Spleen (tissue), 11 donors: ENCODE data around the gene NKAIN2. TPM values are rescaled to one million over a fixed set of nuclear protein-coding genes. Genes with fewer than 3 reads are reported as not detected.
"Not testable (repeated sequence)": the region's sequence is repeated elsewhere in the genome, so short reads cannot be mapped to it uniquely, and the experiment has no call there.

Source experiments
- DNase-seq: peaks from one replicate; pipeline ENCODE4 v3.0.0-alpha.2; 2020
- H3K27ac ChIP-seq, 8 donors: fragments of 200-600 bp; sonication (generic) in 7 of 8; 1 replicate in 4 of 8; 2 replicates in 4 of 8; pipeline versions ENCODE4 v1.5.0 to v1.8.0; 2016 to 2021; ENCODE audit warnings: inconsistent platforms in 4 of 8, mild to moderate bottlenecking in 4 of 8, moderate library complexity in 1 of 8
- H3K27me3 ChIP-seq, 7 donors: fragments of 200-600 bp; sonication (generic) in 6 of 7; replicated peaks in 1 of 7; 1 replicate in 4 of 7; 2 replicates in 3 of 7; pipeline versions ENCODE4 v1.5.0 to v1.8.0; 2016 to 2021; ENCODE audit warnings: inconsistent platforms in 3 of 7, mild to moderate bottlenecking in 1 of 7
- H3K36me3 ChIP-seq, 6 donors: fragments of 200-600 bp; sonication (generic) in 5 of 6; 1 replicate in 4 of 6; 2 replicates in 2 of 6; pipeline versions ENCODE4 v1.5.0 to v1.8.0; 2016 to 2021; ENCODE audit warnings: inconsistent platforms in 2 of 6
- H3K4me1 ChIP-seq, 6 donors: fragments of 200-600 bp; sonication (generic) in 5 of 6; 1 replicate in 3 of 6; 2 replicates in 3 of 6; pipeline versions ENCODE4 v1.5.0 to v1.8.0; 2016 to 2021; ENCODE audit warnings: inconsistent platforms in 3 of 6
- H3K4me3 ChIP-seq, 8 donors: fragments of 200-600 bp; sonication (generic) in 7 of 8; 1 replicate in 4 of 8; 2 replicates in 4 of 8; pipeline versions ENCODE4 v1.5.0 to v1.8.0; 2016 to 2021; ENCODE audit warnings: inconsistent platforms in 4 of 8, mild to moderate bottlenecking in 4 of 8, moderate library complexity in 2 of 8
- H3K9me3 ChIP-seq, 8 donors: fragments of 200-600 bp; sonication (generic) in 7 of 8; 1 replicate in 4 of 8; 2 replicates in 4 of 8; pipeline versions ENCODE4 v1.5.0 to v1.8.0; 2016 to 2021; ENCODE audit warnings: inconsistent platforms in 4 of 8
- CTCF ChIP-seq, 11 experiments: fragments of 200-600 bp in 7 of 11; fragments of 450-650 bp in 4 of 11; sonication (generic) in 4 of 11; IDR thresholded peaks in 8 of 11; conservative IDR thresholded peaks in 3 of 11; 1 replicate in 7 of 11; 2 replicates in 4 of 11; pipeline versions ENCODE4 v1.4.0 to v1.8.0; 2016 to 2021; ENCODE audit warnings: antibody characterized with exemption in 11 of 11, inconsistent platforms in 4 of 11, mild to moderate bottlenecking in 1 of 11
- POLR2A ChIP-seq, 3 donors: fragments of 450-650 bp; IDR thresholded peaks; one replicate each; pipeline ENCODE4 v1.5.1; 2017; ENCODE audit warnings: antibody characterized with exemption in 3 of 3, mild to moderate bottlenecking in 1 of 3
- POLR2AphosphoS5 ChIP-seq, 3 donors: sonication (generic); formaldehyde crosslinking; IDR thresholded peaks; one replicate each; pipeline ENCODE4 v1.5.1; 2017; ENCODE audit warnings: antibody characterized with exemption in 3 of 3
- WGBS, 5 donors: extraction: QIAGEN DNeasy Blood & Tissue Kit in 3 of 5; methylation state at CpG; one replicate each; pipeline versions ENCODE4 v1.1.5 to v1.1.7; 2013 to 2018; 5-methylcytosine and 5-hydroxymethylcytosine counted together
- intact Hi-C: fragments of 100-400 bp; cut with DNase I; formaldehyde crosslinking; loops from one replicate; pipeline ENCODE4 v1.15.0; 2023; ENCODE audit warnings: low total_unique reads
- polyA plus RNA-seq, 3 donors: library from polyadenylated mRNA; stranded (reverse); fragments of 200-250 nt; gene quantifications; one replicate each; pipeline ENCODE4 v1.2.1, GENCODE V29; 2013
- total RNA-seq, 7 donors: library from RNA; depleted of rRNA in 3 of 7; stranded (reverse); fragments of >200 nt in 3 of 7; fragmentation: NEBNext Ultra II Directional in 4 of 7; extraction: Animal tissue kit (Norgen Biotek cat#: 25700) in 4 of 7; gene quantifications; one replicate each; pipeline versions ENCODE4 v1.1.0 to v1.2.1, GENCODE V29; 2016 to 2021
- donor health status: healthy with polysubstance abuse.
- donor health status: DM: no; HTN: no; CAD: no; lungs with moderate emphysema.
- donor health status: DM: no; HTN: no; CAD: no.
- donor health status: Bipolar disorder and iron deficiency.
- donor health status: healthy.
- donor health status: DM: no; HTN: no; CAD: no.
- donor health status: DM: yes; HTN: yes; CAD: no.

The NKAIN2 gene
- total and polyA plus RNA-seq, 10 donors = 0.13 to 0.51 (median 0.18) TPM; not detected in 4

GRCh38 chr6:124694139-124694705 is 890.6 kb downstream of the NKAIN2 start:
- no peak for DNase-seq
- Histone ChIP-seq H3K27me3 (no peaks in the 10 kb centered on the region), H3K4me3 (no peak overlapping the region), H3K9me3 (no peaks in the 10 kb centered on the region), H3K27ac (no peak overlapping the region), H3K36me3 (no peaks in the 10 kb centered on the region), H3K4me1 (no peaks in the 10 kb centered on the region)
- TF ChIP-seq CTCF (IDR thresholded peaks at IDR 0.05 in 8 of 11, conservative IDR thresholded peaks at IDR 0.05 in 3 of 11) = no peak
- WGBS, 5 donors = 89 to 95% (median 93%) methylated on average over 4 of the region's 4 CpGs
- intact Hi-C loops = no loop called here

- WGBS, 5 donors = 85 to 98% (median 93%) methylated on average over 2 of the region's 2 CpGs
- Histone ChIP-seq H3K4me3 (no peak overlapping the region), H3K9me3 (no peaks in the 10 kb centered on the region), H3K27ac (no peak overlapping the region), H3K36me3 (no peaks in the 10 kb centered on the region), H3K27me3 (no peaks in the 10 kb centered on the region), H3K4me1 (no peaks in the 10 kb centered on the region)
- DNase-seq = no peak
- TF ChIP-seq POLR2A (IDR thresholded peaks at IDR 0.05) = no peak
- TF ChIP-seq POLR2AphosphoS5 (IDR thresholded peaks at IDR 0.05) = no peak
- TF ChIP-seq CTCF (IDR thresholded peaks at IDR 0.05 in 8 of 11, conservative IDR thresholded peaks at IDR 0.05 in 3 of 11) = no peak
- intact Hi-C loops = no loop called here
Measured at GRCh38 chr6:124699038-124699437, 895.4 kb downstream of the NKAIN2 start.

- Histone ChIP-seq H3K9me3 (no peaks in the 10 kb centered on the region), H3K4me1 (no peaks in the 10 kb centered on the region), H3K36me3 (no peaks in the 10 kb centered on the region), H3K27me3 (no peaks in the 10 kb centered on the region), H3K27ac (no peak overlapping the region), H3K4me3 (no peak overlapping the region)
- DNase-seq = no peak
- no peak for TF ChIP-seq CTCF (IDR thresholded peaks at IDR 0.05 in 8 of 11, conservative IDR thresholded peaks at IDR 0.05 in 3 of 11)
- no peak for TF ChIP-seq POLR2AphosphoS5 (IDR thresholded peaks at IDR 0.05)
- TF ChIP-seq POLR2A (IDR thresholded peaks at IDR 0.05) = no peak
- WGBS, 5 donors = 62 to 79% (median 75%) methylated on average over 2 of the region's 2 CpGs
- intact Hi-C loops = no loop called here
Measured at GRCh38 chr6:124703541-124703940, 899.9 kb downstream of the NKAIN2 start.

GRCh38 chr6:124712532-124712931 is 908.9 kb downstream of the NKAIN2 start:
- intact Hi-C loops, DNase-seq, H3K4me1 ChIP-seq, H3K9me3 ChIP-seq, H3K27me3 ChIP-seq, H3K36me3 ChIP-seq, H3K27ac ChIP-seq, H3K4me3 ChIP-seq: not testable (repeated sequence)
- WGBS, 5 donors = 89 to 97% (median 95%) methylated on average over 10 to 15 of the region's 17 CpGs

- no peaks in the 10 kb centered on the region for H3K4me1 ChIP-seq
- H3K9me3 ChIP-seq = no peaks in the 10 kb centered on the region
- TF ChIP-seq CTCF (IDR thresholded peaks at IDR 0.05 in 8 of 11, conservative IDR thresholded peaks at IDR 0.05 in 3 of 11) (no peak), POLR2AphosphoS5 (IDR thresholded peaks at IDR 0.05) (no peak), POLR2A (IDR thresholded peaks at IDR 0.05) (no peak)
- 48 to 66% (median 62%) methylated on average over 2 of the region's 2 CpGs for WGBS, 5 donors
- no peak overlapping the region for H3K27ac ChIP-seq
- H3K27me3 ChIP-seq = no peaks in the 10 kb centered on the region
- no peak overlapping the region for H3K4me3 ChIP-seq
- H3K36me3 ChIP-seq = no peaks in the 10 kb centered on the region
- intact Hi-C loops = no loop called here
- DNase-seq = no peak
Measured at GRCh38 chr6:124714728-124715127, 911.1 kb downstream of the NKAIN2 start.
